ENCODE results near the gene ZC3H12C. TPM values are rescaled to one million over a fixed set of nuclear protein-coding genes. Genes with fewer than 3 reads are reported as not detected.

ZC3H12C gene
- total and polyA plus RNA-seq, 10 of the 15 experiments (the other 5 are each of a cell fraction or from before 2014, with no cell fraction given): 0.31 to 31.0 (median 3.7) TPM

GRCh38 chr11:110059706-110060463, 33.3 kb upstream of the ZC3H12C start (continued):
- TF ChIP-seq TCF7 (IDR thresholded peaks at IDR 0.05; ENCODE audit: borderline replicate concordance) (no peak), BHLHE40 (IDR thresholded peaks at IDR 0.05; ENCODE audit: borderline replicate concordance in 1 of 2, low read depth in 2 of 2, low read length in 1 of 2) (no peak), ATF7 (IDR thresholded peaks at IDR 0.05; ENCODE audit: low read depth) (no peak), TARDBP (IDR thresholded peaks at IDR 0.05; ENCODE audit: borderline replicate concordance) (no peak), NFYA (IDR thresholded peaks at IDR 0.05; ENCODE audit: borderline replicate concordance, low read depth, low read length) (no peak)

DNA sequence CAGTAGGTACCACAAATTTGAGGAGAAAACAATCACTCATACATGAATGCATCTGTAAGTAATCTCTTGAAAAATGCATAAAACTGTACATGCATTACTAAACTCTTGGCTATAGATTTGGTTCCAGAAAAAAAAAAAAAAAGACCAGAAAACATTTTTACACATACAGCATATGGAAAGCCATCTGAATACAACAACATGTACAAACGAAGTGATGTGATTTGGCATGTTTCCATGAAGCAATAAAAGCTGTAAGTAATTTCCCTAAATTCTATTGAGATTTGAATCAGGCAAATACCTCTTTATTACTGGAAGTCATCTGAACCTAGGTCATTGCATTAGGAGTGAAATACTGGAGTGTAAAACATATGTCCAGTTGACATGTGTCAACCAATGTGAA, 31.9 kb upstream of the ZC3H12C start:
- no peak for TF ChIP-seq TCF7 (IDR thresholded peaks at IDR 0.05; ENCODE audit: borderline replicate concordance)
- TF ChIP-seq TARDBP (IDR thresholded peaks at IDR 0.05; ENCODE audit: borderline replicate concordance): no peak
- no peak for TF ChIP-seq HDAC2 (IDR thresholded peaks at IDR 0.05)
- TF ChIP-seq SIX5 (IDR thresholded peaks at IDR 0.05; ENCODE audit: low read depth, low read length, severe bottlenecking): no peak
- no peak overlapping the region for H2AFZ ChIP-seq (ENCODE audit: control insufficient read depth, low read depth, low read length)
- no peak overlapping the region for H3K9ac ChIP-seq (ENCODE audit: control insufficient read depth, insufficient read depth, low read length)
- H3K9me3 ChIP-seq (replicated peaks; ENCODE audit: control insufficient read depth, insufficient read depth, low read length): no peaks in the 10 kb centered on the region; the same call in 2 of the 3 replicates
- ATAC-seq (no peak), DNase-seq (ENCODE audit: low read depth, low spot score) (no peak), FAIRE-seq (no peak)
- no peaks in the 10 kb centered on the region for H3K4me1 ChIP-seq (ENCODE audit: control insufficient read depth, insufficient read depth, low read length)
- SMC1A ChIA-PET (ENCODE audit: uncharacterized antibody, unreplicated experiment): interaction anchor here (0.7 to 1.7 kb wide), 2 partner anchors 29 to 34 kb away, joined by 3 to 10 read pairs; no protein-coding TSS in a partner anchor
- CTCF ChIA-PET: interaction anchor here (1.1 kb wide), 1 partner anchor 17 kb away, joined by 3 read pairs; no protein-coding TSS in a partner anchor
- H3K36me3 ChIP-seq (ENCODE audit: control insufficient read depth in 2 of 2, insufficient read depth in 2 of 2, low read length in 1 of 2): no peaks in the 10 kb centered on the region
- POLR2A ChIA-PET: interaction anchor here (2.2 kb wide), 1 partner anchor 15 kb away, joined by 8 read pairs; no protein-coding TSS in a partner anchor
- in situ Hi-C loops (cut with MboI): no loop called here
- no TSS peak for BruUV-seq (replicated peaks)
- no peak overlapping the region for H3K4me2 ChIP-seq (ENCODE audit: control insufficient read depth, insufficient read depth)
- WGBS (ENCODE audit: insufficient coverage, insufficient replicate concordance, low lambda C conversion rate, missing lambda C conversion rate): 47% methylated on average over 1 of the region's 1 CpG
- RAD21 ChIA-PET (ENCODE audit: unreplicated experiment): interaction anchor here (0.8 kb wide), 1 partner anchor 16 kb away, joined by 4 read pairs; no protein-coding TSS in a partner anchor
- no peaks in the 10 kb centered on the region for H3K27me3 ChIP-seq (replicated peaks in 1 of 2; ENCODE audit: control insufficient read depth in 2 of 2, insufficient read depth in 2 of 2, low read length in 1 of 2)
- H3K4me3 ChIP-seq: no peak overlapping the region
- H3K27ac ChIP-seq (ENCODE audit: control insufficient read depth, insufficient read depth): no peak overlapping the region
- H3K79me2 ChIP-seq (ENCODE audit: control insufficient read depth, insufficient read depth, low read length): no peaks in the 10 kb centered on the region
- no peaks in the 10 kb centered on the region for H4K20me1 ChIP-seq (ENCODE audit: control insufficient read depth, insufficient read depth)
- intact Hi-C loops (cut with micrococcal nuclease; ENCODE audit: unreplicated experiment): no loop called here
